CD4-positive, alpha-beta T cell (primary cell): Measurements from ENCODE around the gene SORL1. TPM values are rescaled to one million over a fixed set of nuclear protein-coding genes. Genes with fewer than 3 reads are reported as not detected.

Experiments used
- ATAC-seq: fragments of 200-7000 bp; cut with Tn5 transposase; one replicate; pipeline ENCODE4 v1.10.0; 2022; ENCODE audit warnings: mild to moderate bottlenecking; ENCODE audit not compliant: poor library complexity
- CTCF ChIA-PET: fragments of 350-600 bp; sonication (Branson Sonifier 250); formaldehyde crosslinking; loops from one replicate; lab custom pipeline; 2021; ENCODE audit warnings: antibody characterized with exemption, inconsistent platforms; lab: Charles Lee
- POLR2A ChIA-PET: fragments of 350-600 bp; sonication (Branson Sonifier 250); formaldehyde crosslinking; loops from one replicate; lab custom pipeline; 2021; ENCODE audit warnings: antibody characterized with exemption, inconsistent platforms; lab: Charles Lee
- DNase-seq, 14 experiments: peaks; one replicate each; pipeline ENCODE4 v3.0.0-alpha.2; 2013 to 2020; ENCODE audit warnings: mixed read lengths in 2 of 14
- H3K27ac ChIP-seq, 2 donors: one replicate each; pipeline versions ENCODE4 v1.5.1 to v1.7.0; 2013; ENCODE audit warnings: low read length in 2 of 2, low read depth in 1 of 2, mild to moderate bottlenecking in 1 of 2
- H3K27me3 ChIP-seq, 2 experiments: 1 replicate in 1 of 2; 2 replicates in 1 of 2; pipeline versions ENCODE4 v1.6.1 to v1.7.0; 2013; ENCODE audit warnings: low read length in 2 of 2, control low read depth in 1 of 2, mild to moderate bottlenecking in 1 of 2, moderate library complexity in 1 of 2; ENCODE audit not compliant: insufficient read depth in 2 of 2, control insufficient read depth in 1 of 2
- H3K36me3 ChIP-seq: one replicate; pipeline ENCODE4 v1.6.1; 2013; ENCODE audit warnings: low read length, control low read depth; ENCODE audit not compliant: insufficient read depth
- H3K4me1 ChIP-seq: one replicate; pipeline ENCODE4 v1.6.1; 2013; ENCODE audit warnings: low read length, control low read depth; ENCODE audit not compliant: insufficient read depth
- H3K4me3 ChIP-seq: one replicate; pipeline ENCODE4 v1.5.1; 2013; ENCODE audit warnings: mild to moderate bottlenecking, low read length, moderate library complexity
- H3K9me3 ChIP-seq, 2 experiments: 1 replicate in 1 of 2; 2 replicates in 1 of 2; pipeline versions ENCODE4 v1.6.1 to v1.7.0; 2013; ENCODE audit warnings: low read length in 2 of 2, mild to moderate bottlenecking in 2 of 2, control low read depth in 1 of 2, moderate library complexity in 1 of 2; ENCODE audit not compliant: control insufficient read depth in 1 of 2, insufficient read depth in 1 of 2
- H3K27ac Mint-ChIP-seq: one replicate; pipeline ENCODE4 v1.8.0; 2020; ENCODE audit warnings: mixed read lengths
- H3K27me3 Mint-ChIP-seq: one replicate; pipeline ENCODE4 v1.8.0; 2021; ENCODE audit warnings: mixed read lengths
- H3K36me3 Mint-ChIP-seq: one replicate; pipeline ENCODE4 v1.8.0; 2021; ENCODE audit warnings: low read depth, mixed read lengths
- H3K4me1 Mint-ChIP-seq: one replicate; pipeline ENCODE4 v1.8.0; 2021; ENCODE audit warnings: low read depth, mixed read lengths
- H3K4me3 Mint-ChIP-seq: one replicate; pipeline ENCODE4 v1.8.0; 2020; ENCODE audit warnings: mild to moderate bottlenecking, mixed read lengths
- H3K9me3 Mint-ChIP-seq: one replicate; pipeline ENCODE4 v1.8.0; 2020; ENCODE audit warnings: mixed read lengths
- intact Hi-C, 2 experiments: fragments of 100-400 bp; cut with DNase I in 1 of 2; cut with micrococcal nuclease in 1 of 2; formaldehyde crosslinking; loops; one replicate each; pipeline versions ENCODE4 v1.15.1 to v1.9.0; 2023 to 2025; cut with DNase I, micrococcal nuclease
- total RNA-seq, 174 experiments: library from RNA in 2 of 174; stranded (reverse) in 2 of 174; gene quantifications; one replicate each; pipeline ENCODE4 v1.2.3 and lab custom pipeline; 2021 to 2026
- TF ChIP-seq, protein P1 (sequence below): fragments of 200-600 bp; IDR thresholded peaks from one replicate; pipeline ENCODE4 v1.8.0; 2022; ENCODE audit warnings: antibody characterized with exemption, mild to moderate bottlenecking

Gene SORL1
- total RNA-seq, 2 experiments from 2014 or later, result 235 to 241 TPM

DNA sequence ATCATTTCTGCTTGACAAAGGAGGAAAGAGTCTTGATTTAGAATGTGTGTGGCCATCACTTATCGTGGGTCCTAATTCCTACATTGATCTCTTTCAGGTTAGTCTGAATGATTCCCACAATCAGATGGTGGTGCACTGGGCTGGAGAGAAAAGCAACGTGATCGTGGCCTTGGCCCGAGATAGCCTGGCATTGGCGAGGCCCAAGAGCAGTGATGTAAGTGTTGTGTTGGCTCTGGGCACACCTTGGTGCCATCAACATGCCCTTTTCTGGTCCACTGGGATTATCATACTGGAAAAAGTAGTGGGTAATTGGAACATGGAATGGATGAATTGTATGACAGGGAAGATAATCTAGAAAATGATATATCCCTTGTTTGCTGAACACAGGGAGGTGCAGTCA is 17.8 kb downstream of the SORL1 start:
- no peak overlapping the region for H3K27ac ChIP-seq

DNA sequence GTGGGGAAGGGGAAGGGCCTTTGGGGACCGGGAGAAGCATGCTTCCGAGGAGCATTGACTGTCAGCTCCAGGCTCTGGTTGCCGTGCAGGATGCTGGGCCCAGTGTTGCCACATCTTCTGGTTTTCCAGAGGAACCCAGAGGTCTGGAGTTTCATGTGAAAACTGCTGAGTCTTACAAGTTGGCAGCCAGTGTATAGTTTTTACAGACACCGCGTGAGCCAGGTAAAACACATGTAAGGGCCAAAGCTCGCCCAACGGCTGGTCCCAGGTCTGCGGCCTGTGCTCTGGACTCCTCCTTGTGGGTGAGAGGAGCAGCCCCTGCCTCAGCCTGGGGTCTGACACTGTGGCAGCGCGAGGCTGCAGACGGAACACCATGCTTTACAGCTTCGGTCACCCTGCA is 19.1 kb downstream of the SORL1 start:
- ATAC-seq, result no peak
- Mint-ChIP-seq H3K4me3 (no peak overlapping the region), H3K4me1 (peaks cover 91% of the 10 kb centered on the region), H3K9me3 (no peaks in the 10 kb centered on the region), H3K27ac (peak overlapping the region; percentile 44), H3K36me3 (peaks cover 77% of the 10 kb centered on the region), H3K27me3 (no peaks in the 10 kb centered on the region)
- ChIA-PET CTCF (no interaction called here), POLR2A (no interaction called here)
- Histone ChIP-seq H3K27me3 (no peaks in the 10 kb centered on the region), H3K27ac (no peak overlapping the region), H3K36me3 (peaks cover 61% of the 10 kb centered on the region), H3K9me3 (no peaks in the 10 kb centered on the region), H3K4me1 (peaks cover 85% of the 10 kb centered on the region), H3K4me3 (no peak overlapping the region)
- intact Hi-C loops, result no loop called here
- TF ChIP-seq, protein P1, sequence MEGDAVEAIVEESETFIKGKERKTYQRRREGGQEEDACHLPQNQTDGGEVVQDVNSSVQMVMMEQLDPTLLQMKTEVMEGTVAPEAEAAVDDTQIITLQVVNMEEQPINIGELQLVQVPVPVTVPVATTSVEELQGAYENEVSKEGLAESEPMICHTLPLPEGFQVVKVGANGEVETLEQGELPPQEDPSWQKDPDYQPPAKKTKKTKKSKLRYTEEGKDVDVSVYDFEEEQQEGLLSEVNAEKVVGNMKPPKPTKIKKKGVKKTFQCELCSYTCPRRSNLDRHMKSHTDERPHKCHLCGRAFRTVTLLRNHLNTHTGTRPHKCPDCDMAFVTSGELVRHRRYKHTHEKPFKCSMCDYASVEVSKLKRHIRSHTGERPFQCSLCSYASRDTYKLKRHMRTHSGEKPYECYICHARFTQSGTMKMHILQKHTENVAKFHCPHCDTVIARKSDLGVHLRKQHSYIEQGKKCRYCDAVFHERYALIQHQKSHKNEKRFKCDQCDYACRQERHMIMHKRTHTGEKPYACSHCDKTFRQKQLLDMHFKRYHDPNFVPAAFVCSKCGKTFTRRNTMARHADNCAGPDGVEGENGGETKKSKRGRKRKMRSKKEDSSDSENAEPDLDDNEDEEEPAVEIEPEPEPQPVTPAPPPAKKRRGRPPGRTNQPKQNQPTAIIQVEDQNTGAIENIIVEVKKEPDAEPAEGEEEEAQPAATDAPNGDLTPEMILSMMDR, result no peak
- no peak for DNase-seq

More for the DNA sequence above, 17.8 kb downstream of the SORL1 start:
- Histone ChIP-seq H3K27me3 (no peaks in the 10 kb centered on the region), H3K36me3 (peaks cover 48% of the 10 kb centered on the region), H3K4me3 (no peak overlapping the region), H3K4me1 (peaks cover 91% of the 10 kb centered on the region), H3K9me3 (no peaks in the 10 kb centered on the region)
- POLR2A ChIA-PET, result interaction anchor here (0.7 to 11.7 kb wide), 3 partner anchors 11 to 22 kb away, joined by 3 to 326 read pairs (median 25); partner anchors contain the start of genes SORL1 and SORL1-AS1
- H3K4me3 Mint-ChIP-seq, result no peak overlapping the region
- CTCF ChIA-PET, result interaction anchor here (7.3 kb wide), 1 partner anchor 19 kb away, joined by 75 read pairs; the partner anchor contains the start of genes SORL1 and SORL1-AS1
- peak overlapping the region; percentile 93 for H3K27ac Mint-ChIP-seq
- H3K27me3 Mint-ChIP-seq, result no peaks in the 10 kb centered on the region
- DNase-seq (no peak), ATAC-seq (no peak)
- TF ChIP-seq, protein P1, result no peak
- intact Hi-C loops, result loop anchor here in 1 of 2 experiments (2.0 kb wide), 1 partner anchor 17 kb away; the partner anchor contains the start of genes SORL1 and SORL1-AS1
- H3K4me1 Mint-ChIP-seq, result peaks cover 89% of the 10 kb centered on the region
- H3K9me3 Mint-ChIP-seq, result no peaks in the 10 kb centered on the region
- peaks cover 64% of the 10 kb centered on the region for H3K36me3 Mint-ChIP-seq

DNA sequence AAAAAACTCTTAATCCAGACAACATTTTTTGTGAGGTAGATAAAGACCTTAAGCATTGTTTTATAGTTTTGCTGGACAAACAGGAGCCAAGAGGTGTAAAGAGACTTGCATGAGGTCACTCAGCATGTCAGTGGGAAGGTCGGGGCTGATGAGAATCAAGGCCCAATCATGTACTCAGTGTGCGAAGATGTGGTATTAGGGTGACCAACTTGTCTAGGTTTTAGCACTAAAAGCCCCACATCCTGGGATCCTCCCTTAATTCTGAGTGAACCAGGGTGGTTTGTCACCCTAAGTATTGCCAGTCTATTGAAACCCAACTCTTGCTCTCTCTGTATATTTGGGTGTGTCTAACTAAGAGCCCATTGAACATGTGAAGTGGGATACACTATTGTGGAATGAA is 20.2 kb downstream of the SORL1 start:
- H3K27ac ChIP-seq, result no peak overlapping the region
- CTCF ChIA-PET, result no interaction called here
- POLR2A ChIA-PET, result no interaction called here

More for the DNA sequence above, 20.2 kb downstream of the SORL1 start:
- Mint-ChIP-seq H3K27ac (peak overlapping the region; percentile 76), H3K4me3 (no peak overlapping the region), H3K9me3 (no peaks in the 10 kb centered on the region), H3K36me3 (peaks cover 88% of the 10 kb centered on the region), H3K4me1 (peaks cover 91% of the 10 kb centered on the region), H3K27me3 (no peaks in the 10 kb centered on the region)
- peaks cover 84% of the 10 kb centered on the region for H3K4me1 ChIP-seq
- peaks cover 70% of the 10 kb centered on the region for H3K36me3 ChIP-seq
- ATAC-seq (no peak), DNase-seq (peak in 2 of 14 experiments; percentile 4 to 70)
- TF ChIP-seq, protein P1, result no peak
- H3K27me3 ChIP-seq, result no peaks in the 10 kb centered on the region
- intact Hi-C loops, result no loop called here
- H3K4me3 ChIP-seq, result no peak overlapping the region
- no peaks in the 10 kb centered on the region for H3K9me3 ChIP-seq
